Measurements from ENCODE around the gene RIOK1. TPM values are rescaled to one million over a fixed set of nuclear protein-coding genes. Genes with fewer than 3 reads are reported as not detected.

The RIOK1 gene
- polyA plus RNA-seq, 3 donors, result 7.7 to 14.6 (median 8.8) TPM

GRCh38 chr6:7431313-7431673 is 41.7 kb downstream of the RIOK1 start:
- Mint-ChIP-seq H3K27ac (peak overlapping the region; percentile 15 to 85 (median 74)), H3K36me3 (peaks cover 0 to 3% of the 10 kb centered on the region in 2 donors), H3K27me3 (ENCODE audit: low read depth in 3 of 3) (peaks cover 0 to 1% (median 0%) of the 10 kb centered on the region in 3 donors), H3K4me1 (peaks cover 32% of the 10 kb centered on the region), H3K9me3 (peaks cover 0 to 4% (median 3%) of the 10 kb centered on the region in 7 donors), H3K4me3 (peak overlapping the region; percentile 69 to 79)
- H3K27me3 ChIP-seq (ENCODE audit: control insufficient read depth in 2 of 2, insufficient read depth in 2 of 2, low read length in 2 of 2), result no peaks in the 10 kb centered on the region
- H4K20me1 ChIP-seq (ENCODE audit: insufficient read depth, low read length), result no peaks in the 10 kb centered on the region
- H3K9ac ChIP-seq (ENCODE audit: insufficient read depth, low read length, poor library complexity, severe bottlenecking), result no peak overlapping the region
- peak; percentile 33 to 57 (median 51) for DNase-seq
- no peak overlapping the region for H3K27ac ChIP-seq (ENCODE audit: low read depth in 1 of 2, low read length in 2 of 2)
- H3K36me3 ChIP-seq (replicated peaks in 1 of 2; ENCODE audit: control insufficient read depth in 1 of 2, insufficient read depth in 2 of 2, low read length in 2 of 2), result no peaks in the 10 kb centered on the region
- H3K4me3 ChIP-seq (replicated peaks in 1 of 3; ENCODE audit: low read depth in 2 of 3, low read length in 3 of 3), result no peak overlapping the region
- H3K4me1 ChIP-seq (ENCODE audit: control insufficient read depth in 1 of 2, insufficient read depth in 2 of 2, low read length in 2 of 2), result peaks cover 12 to 24% of the 10 kb centered on the region in 2 donors
- no peak for TF ChIP-seq CTCF (IDR thresholded peaks at IDR 0.05)
- intact Hi-C loops (cut with micrococcal nuclease), result loop anchor here in 1 of 2 donors (10.0 kb wide), 1 partner anchor 184 kb away; no protein-coding TSS in a partner anchor
- H3K9me3 ChIP-seq (replicated peaks in 1 of 2; ENCODE audit: control insufficient read depth in 1 of 2, insufficient read depth in 1 of 2, low read length in 2 of 2), result no peaks in the 10 kb centered on the region
- no peaks in the 10 kb centered on the region for H3K79me2 ChIP-seq (ENCODE audit: insufficient read depth, low read length)
- H2AFZ ChIP-seq (ENCODE audit: insufficient read depth, low read depth, low read length, poor library complexity, severe bottlenecking), result peak overlapping the region; percentile 14
- H3K4me2 ChIP-seq (replicated peaks; ENCODE audit: extremely low read depth, low read length, poor library complexity, severe bottlenecking), result peak overlapping the region; percentile 0
- WGBS (ENCODE audit: insufficient coverage), result no CpG with 5 or more reads among the region's 8 CpGs

GRCh38 chr6:7431674-7432390 is 42.2 kb downstream of the RIOK1 start:
- Mint-ChIP-seq H3K9me3 (peaks cover 0 to 4% (median 3%) of the 10 kb centered on the region in 7 donors), H3K4me1 (peaks cover 32% of the 10 kb centered on the region), H3K27ac (peak overlapping the region; percentile 15 to 85 (median 74)), H3K36me3 (peaks cover 0 to 3% of the 10 kb centered on the region in 2 donors), H3K27me3 (ENCODE audit: low read depth in 3 of 3) (peaks cover 0 to 1% (median 0%) of the 10 kb centered on the region in 3 donors), H3K4me3 (peak overlapping the region; percentile 69 to 79)
- 82% methylated on average over 22 of the region's 24 CpGs for WGBS (ENCODE audit: insufficient coverage)
- Histone ChIP-seq H3K79me2 (ENCODE audit: insufficient read depth, low read length) (no peaks in the 10 kb centered on the region), H3K4me2 (replicated peaks; ENCODE audit: extremely low read depth, low read length, poor library complexity, severe bottlenecking) (peak overlapping the region; percentile 0), H3K36me3 (replicated peaks in 1 of 2; ENCODE audit: control insufficient read depth in 1 of 2, insufficient read depth in 2 of 2, low read length in 2 of 2) (no peaks in the 10 kb centered on the region), H2AFZ (ENCODE audit: insufficient read depth, low read depth, low read length, poor library complexity, severe bottlenecking) (peak overlapping the region; percentile 9), H4K20me1 (ENCODE audit: insufficient read depth, low read length) (no peaks in the 10 kb centered on the region), H3K4me3 (replicated peaks in 1 of 3; ENCODE audit: low read depth in 2 of 3, low read length in 3 of 3) (no peak overlapping the region), H3K27ac (ENCODE audit: low read depth in 1 of 2, low read length in 2 of 2) (no peak overlapping the region), H3K27me3 (ENCODE audit: control insufficient read depth in 2 of 2, insufficient read depth in 2 of 2, low read length in 2 of 2) (no peaks in the 10 kb centered on the region), H3K9ac (ENCODE audit: insufficient read depth, low read length, poor library complexity, severe bottlenecking) (no peak overlapping the region), H3K9me3 (replicated peaks in 1 of 2; ENCODE audit: control insufficient read depth in 1 of 2, insufficient read depth in 1 of 2, low read length in 2 of 2) (no peaks in the 10 kb centered on the region), H3K4me1 (ENCODE audit: control insufficient read depth in 1 of 2, insufficient read depth in 2 of 2, low read length in 2 of 2) (peaks cover 12 to 24% of the 10 kb centered on the region in 2 donors)
- intact Hi-C loops (cut with micrococcal nuclease), result loop anchor here in 1 of 2 donors (10.0 kb wide), 1 partner anchor 183 kb away; no protein-coding TSS in a partner anchor
- no peak for TF ChIP-seq CTCF (IDR thresholded peaks at IDR 0.05)
- no peak for DNase-seq

Data from CD14-positive monocyte (primary cell).